ENCODE results near the gene SLC35F1. TPM values are rescaled to one million over a fixed set of nuclear protein-coding genes. Genes with fewer than 3 reads are reported as not detected.

The SLC35F1 gene
- polyA plus RNA-seq, 2 of the 4 experiments (the other 2 are of a cell fraction), result 0.01 TPM; not detected in 1

DNA sequence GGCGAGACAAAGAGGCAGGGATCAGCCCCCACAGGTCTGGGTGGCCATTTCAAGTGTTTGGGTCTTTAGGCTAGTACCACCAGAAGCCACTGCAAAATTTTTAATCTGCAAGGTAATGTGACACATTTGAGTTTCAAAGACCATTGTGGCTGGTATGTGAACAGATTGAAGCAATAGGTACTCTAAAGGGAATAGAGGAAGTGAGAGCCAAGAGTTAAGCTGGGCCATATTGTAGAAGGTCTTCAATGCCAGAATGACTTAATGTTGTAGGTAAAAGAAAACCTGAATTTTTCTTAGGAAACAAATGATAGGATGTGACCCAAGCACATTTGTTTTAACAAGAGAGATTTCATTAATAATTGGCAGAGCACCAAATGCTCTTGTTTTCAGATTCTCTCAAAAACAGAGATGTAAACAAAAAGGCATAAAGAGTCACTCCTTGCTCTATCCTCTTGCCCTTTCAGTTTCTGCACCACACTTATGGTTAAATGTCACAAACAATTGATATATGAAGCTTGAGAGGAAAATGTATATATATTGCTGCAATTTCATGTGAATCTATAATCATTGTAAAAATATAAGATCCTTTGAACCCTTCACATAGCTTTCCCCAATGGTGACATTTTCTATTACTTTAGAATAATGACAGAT is 333.9 kb downstream of the SLC35F1 start:
- Histone ChIP-seq H3K27ac (no peak overlapping the region), H3K4me1 (no peaks in the 10 kb centered on the region), H3K4me3 (no peak overlapping the region), H3K4me2 (no peak overlapping the region), H3K9me3 (no peaks in the 10 kb centered on the region)
- DNase-seq (ENCODE audit: low read depth in 1 of 2, low spot score in 1 of 2) (no peak), ATAC-seq (no peak), FAIRE-seq (no peak)
- POLR2A ChIA-PET, result no interaction called here
- WGBS (ENCODE audit: missing lambda C conversion rate), result 0% methylated on average over 1 of the region's 1 CpG
- CTCF ChIA-PET, result no interaction called here
- no peak for TF ChIP-seq GATA3 (IDR thresholded peaks at IDR 0.05; ENCODE audit: borderline replicate concordance)
- TF ChIP-seq HOXB5 (CRISPR knock-in tag; IDR thresholded peaks at IDR 0.05), result no peak
- TF ChIP-seq, protein P1, sequence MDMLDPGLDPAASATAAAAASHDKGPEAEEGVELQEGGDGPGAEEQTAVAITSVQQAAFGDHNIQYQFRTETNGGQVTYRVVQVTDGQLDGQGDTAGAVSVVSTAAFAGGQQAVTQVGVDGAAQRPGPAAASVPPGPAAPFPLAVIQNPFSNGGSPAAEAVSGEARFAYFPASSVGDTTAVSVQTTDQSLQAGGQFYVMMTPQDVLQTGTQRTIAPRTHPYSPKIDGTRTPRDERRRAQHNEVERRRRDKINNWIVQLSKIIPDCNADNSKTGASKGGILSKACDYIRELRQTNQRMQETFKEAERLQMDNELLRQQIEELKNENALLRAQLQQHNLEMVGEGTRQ (IDR thresholded peaks at IDR 0.05), result no peak
- no peak for TF ChIP-seq HOXA7 (CRISPR knock-in tag; IDR thresholded peaks at IDR 0.05)
- no peak for TF ChIP-seq ZFP36 (IDR thresholded peaks at IDR 0.05; ENCODE audit: borderline replicate concordance, partially characterized antibody)
- TF ChIP-seq, protein P2, sequence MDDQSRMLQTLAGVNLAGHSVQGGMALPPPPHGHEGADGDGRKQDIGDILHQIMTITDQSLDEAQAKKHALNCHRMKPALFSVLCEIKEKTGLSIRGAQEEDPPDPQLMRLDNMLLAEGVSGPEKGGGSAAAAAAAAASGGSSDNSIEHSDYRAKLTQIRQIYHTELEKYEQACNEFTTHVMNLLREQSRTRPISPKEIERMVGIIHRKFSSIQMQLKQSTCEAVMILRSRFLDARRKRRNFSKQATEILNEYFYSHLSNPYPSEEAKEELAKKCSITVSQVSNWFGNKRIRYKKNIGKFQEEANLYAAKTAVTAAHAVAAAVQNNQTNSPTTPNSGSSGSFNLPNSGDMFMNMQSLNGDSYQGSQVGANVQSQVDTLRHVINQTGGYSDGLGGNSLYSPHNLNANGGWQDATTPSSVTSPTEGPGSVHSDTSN (IDR thresholded peaks at IDR 0.05), result no peak
- TF ChIP-seq RCOR1 (IDR thresholded peaks at IDR 0.05; ENCODE audit: low read depth, low read length), result no peak
- TF ChIP-seq CHD2 (IDR thresholded peaks at IDR 0.05; ENCODE audit: low read length, partially characterized antibody), result no peak
- TF ChIP-seq, protein P3, sequence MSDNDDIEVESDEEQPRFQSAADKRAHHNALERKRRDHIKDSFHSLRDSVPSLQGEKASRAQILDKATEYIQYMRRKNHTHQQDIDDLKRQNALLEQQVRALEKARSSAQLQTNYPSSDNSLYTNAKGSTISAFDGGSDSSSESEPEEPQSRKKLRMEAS (IDR thresholded peaks at IDR 0.05), result no peak
- TF ChIP-seq RAD21 (conservative IDR thresholded peaks at IDR 0.05 in 1 of 2, IDR thresholded peaks at IDR 0.05 in 1 of 2), result no peak
- no peak for TF ChIP-seq CHD4 (IDR thresholded peaks at IDR 0.05; ENCODE audit: borderline replicate concordance)
- TF ChIP-seq NFE2L2 (conservative IDR thresholded peaks at IDR 0.05; ENCODE audit: low read length), result no peak
- TF ChIP-seq FOSL2 (IDR thresholded peaks at IDR 0.05), result no peak
- TF ChIP-seq FOSL2 (CRISPR knock-in tag; IDR thresholded peaks at IDR 0.05), result no peak
- no peak for TF ChIP-seq JUN (IDR thresholded peaks at IDR 0.05)
- no peak for TF ChIP-seq TP53 (CRISPR knock-in tag; IDR thresholded peaks at IDR 0.05)
- TF ChIP-seq, protein P4, sequence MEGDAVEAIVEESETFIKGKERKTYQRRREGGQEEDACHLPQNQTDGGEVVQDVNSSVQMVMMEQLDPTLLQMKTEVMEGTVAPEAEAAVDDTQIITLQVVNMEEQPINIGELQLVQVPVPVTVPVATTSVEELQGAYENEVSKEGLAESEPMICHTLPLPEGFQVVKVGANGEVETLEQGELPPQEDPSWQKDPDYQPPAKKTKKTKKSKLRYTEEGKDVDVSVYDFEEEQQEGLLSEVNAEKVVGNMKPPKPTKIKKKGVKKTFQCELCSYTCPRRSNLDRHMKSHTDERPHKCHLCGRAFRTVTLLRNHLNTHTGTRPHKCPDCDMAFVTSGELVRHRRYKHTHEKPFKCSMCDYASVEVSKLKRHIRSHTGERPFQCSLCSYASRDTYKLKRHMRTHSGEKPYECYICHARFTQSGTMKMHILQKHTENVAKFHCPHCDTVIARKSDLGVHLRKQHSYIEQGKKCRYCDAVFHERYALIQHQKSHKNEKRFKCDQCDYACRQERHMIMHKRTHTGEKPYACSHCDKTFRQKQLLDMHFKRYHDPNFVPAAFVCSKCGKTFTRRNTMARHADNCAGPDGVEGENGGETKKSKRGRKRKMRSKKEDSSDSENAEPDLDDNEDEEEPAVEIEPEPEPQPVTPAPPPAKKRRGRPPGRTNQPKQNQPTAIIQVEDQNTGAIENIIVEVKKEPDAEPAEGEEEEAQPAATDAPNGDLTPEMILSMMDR (IDR thresholded peaks at IDR 0.05), result no peak
- TF ChIP-seq BHLHE40 (IDR thresholded peaks at IDR 0.05; ENCODE audit: low read depth, low read length), result no peak
- no peak for TF ChIP-seq ESRRA (IDR thresholded peaks at IDR 0.05; ENCODE audit: borderline replicate concordance, low read length)
- TF ChIP-seq FOXS1 (CRISPR knock-in tag; IDR thresholded peaks at IDR 0.05), result no peak

DNA sequence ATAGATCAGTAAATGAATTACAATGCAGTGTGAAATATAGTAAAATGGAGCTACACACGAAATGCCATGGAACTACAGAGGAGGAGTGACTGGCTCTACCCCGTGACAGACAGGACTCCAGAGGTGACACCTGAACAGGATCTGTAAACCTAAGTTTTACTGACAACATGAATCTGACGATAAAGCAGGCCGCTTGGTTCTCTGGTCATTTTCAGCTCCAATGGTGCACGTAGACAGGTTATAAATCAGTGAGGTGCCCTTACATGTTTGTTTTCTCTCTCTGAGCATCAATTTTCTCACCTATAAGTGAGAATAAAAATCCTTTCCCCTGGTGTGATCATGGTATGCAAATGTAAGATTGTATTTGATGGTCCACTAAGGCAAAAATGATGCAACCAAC is 339.3 kb downstream of the SLC35F1 start:
- Histone ChIP-seq H3K4me2 (no peak overlapping the region), H3K4me1 (no peaks in the 10 kb centered on the region), H3K9me3 (no peaks in the 10 kb centered on the region), H3K4me3 (no peak overlapping the region), H3K27ac (no peak overlapping the region)
- FAIRE-seq (no peak), DNase-seq (ENCODE audit: low read depth in 1 of 2, low spot score in 1 of 2) (no peak), ATAC-seq (no peak)
- CTCF ChIA-PET, result no interaction called here
- POLR2A ChIA-PET, result no interaction called here
- TF ChIP-seq KDM5A (IDR thresholded peaks at IDR 0.05) (no peak), HOXA7 (CRISPR knock-in tag; IDR thresholded peaks at IDR 0.05) (no peak), ESRRA (IDR thresholded peaks at IDR 0.05; ENCODE audit: borderline replicate concordance, low read length) (no peak), RAD21 (conservative IDR thresholded peaks at IDR 0.05 in 1 of 2, IDR thresholded peaks at IDR 0.05 in 1 of 2) (no peak), NFE2L2 (conservative IDR thresholded peaks at IDR 0.05; ENCODE audit: low read length) (no peak), MAFK (IDR thresholded peaks at IDR 0.05; ENCODE audit: partially characterized antibody) (no peak), FOSB (CRISPR knock-in tag; IDR thresholded peaks at IDR 0.05) (no peak), RFX5 (IDR thresholded peaks at IDR 0.05) (no peak), CHD2 (IDR thresholded peaks at IDR 0.05; ENCODE audit: low read length, partially characterized antibody) (no peak), ZNF302 (CRISPR knock-in tag; IDR thresholded peaks at IDR 0.05) (no peak), CBX8 (IDR thresholded peaks at IDR 0.05) (no peak), CBX2 (IDR thresholded peaks at IDR 0.05; ENCODE audit: borderline replicate concordance, low read depth) (no peak), CHD4 (IDR thresholded peaks at IDR 0.05; ENCODE audit: borderline replicate concordance) (no peak), HOXB5 (CRISPR knock-in tag; IDR thresholded peaks at IDR 0.05) (no peak)
- TF ChIP-seq, protein P5, sequence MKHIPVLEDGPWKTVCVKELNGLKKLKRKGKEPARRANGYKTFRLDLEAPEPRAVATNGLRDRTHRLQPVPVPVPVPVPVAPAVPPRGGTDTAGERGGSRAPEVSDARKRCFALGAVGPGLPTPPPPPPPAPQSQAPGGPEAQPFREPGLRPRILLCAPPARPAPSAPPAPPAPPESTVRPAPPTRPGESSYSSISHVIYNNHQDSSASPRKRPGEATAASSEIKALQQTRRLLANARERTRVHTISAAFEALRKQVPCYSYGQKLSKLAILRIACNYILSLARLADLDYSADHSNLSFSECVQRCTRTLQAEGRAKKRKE (CRISPR knock-in tag; IDR thresholded peaks at IDR 0.05; ENCODE audit: low read depth), result no peak
- TF ChIP-seq, protein P6, sequence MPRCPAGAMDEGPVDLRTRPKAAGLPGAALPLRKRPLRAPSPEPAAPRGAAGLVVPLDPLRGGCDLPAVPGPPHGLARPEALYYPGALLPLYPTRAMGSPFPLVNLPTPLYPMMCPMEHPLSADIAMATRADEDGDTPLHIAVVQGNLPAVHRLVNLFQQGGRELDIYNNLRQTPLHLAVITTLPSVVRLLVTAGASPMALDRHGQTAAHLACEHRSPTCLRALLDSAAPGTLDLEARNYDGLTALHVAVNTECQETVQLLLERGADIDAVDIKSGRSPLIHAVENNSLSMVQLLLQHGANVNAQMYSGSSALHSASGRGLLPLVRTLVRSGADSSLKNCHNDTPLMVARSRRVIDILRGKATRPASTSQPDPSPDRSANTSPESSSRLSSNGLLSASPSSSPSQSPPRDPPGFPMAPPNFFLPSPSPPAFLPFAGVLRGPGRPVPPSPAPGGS (IDR thresholded peaks at IDR 0.05), result no peak
- 13% methylated on average over 5 of the region's 5 CpGs for WGBS (ENCODE audit: missing lambda C conversion rate)
